IMR-90 (cell line): ENCODE measurements around the gene TGDS. TPM values are rescaled to one million over a fixed set of nuclear protein-coding genes. Genes with fewer than 3 reads are reported as not detected.

Source experiments
- ATAC-seq: fragments of 200-7000 bp; cut with Tn5 transposase; 2 replicates; pipeline ENCODE4 v1.9.1; 2020; ENCODE audit warnings: low read depth, mild to moderate bottlenecking, moderate library complexity
- BruUV-seq: library from RNA; stranded (reverse); fragments of 400-500 nt; replicated peaks from 2 replicates; lab custom pipeline; 2021; lab: Mats Ljungman, UMichigan
- CTCF ChIA-PET: fragments of 300-600 bp; formaldehyde crosslinking; extraction: SDS; loops from one replicate; lab custom pipeline; 2021; ENCODE audit warnings: antibody characterized with exemption; lab: Yijun Ruan, JAX
- POLR2A ChIA-PET: fragments of 300-600 bp; sonication (Branson Sonifier 250); formaldehyde crosslinking; loops from one replicate; lab custom pipeline; 2022; ENCODE audit warnings: antibody characterized with exemption; ENCODE audit not compliant: unreplicated experiment; lab: Charles Lee
- DNase-seq: peaks from one replicate; pipeline ENCODE4 v3.0.0; 2013
- H2AFZ ChIP-seq: replicated peaks from 2 replicates; pipeline ENCODE3; 2013; ENCODE audit warnings: low read length, mild to moderate bottlenecking; ENCODE audit not compliant: poor library complexity
- H2AK5ac ChIP-seq: 2 replicates; pipeline ENCODE4 v1.6.1; 2013; ENCODE audit warnings: low read depth, low read length, inconsistent platforms
- H2AK9ac ChIP-seq: replicated peaks from 2 replicates; pipeline ENCODE3; 2013; ENCODE audit warnings: mild to moderate bottlenecking, low read depth, low read length, moderate library complexity; ENCODE audit not compliant: poor library complexity
- H2BK120ac ChIP-seq: 2 replicates; pipeline ENCODE4 v1.6.1; 2013; ENCODE audit warnings: low read depth, low read length, inconsistent platforms
- H2BK15ac ChIP-seq: 3 replicates; pipeline ENCODE4 v1.6.1; 2013; ENCODE audit warnings: low read depth, low read length, inconsistent platforms
- H2BK20ac ChIP-seq: 2 replicates; pipeline ENCODE4 v1.6.1; 2013; ENCODE audit warnings: low read depth, mild to moderate bottlenecking, inconsistent platforms, low read length, moderate library complexity
- H2BK5ac ChIP-seq: 2 replicates; pipeline ENCODE4 v1.6.1; 2013; ENCODE audit warnings: mild to moderate bottlenecking, low read depth, low read length, inconsistent platforms; ENCODE audit not compliant: poor library complexity, severe bottlenecking
- H3K14ac ChIP-seq: replicated peaks from 2 replicates; pipeline ENCODE4 v1.6.1; 2013; ENCODE audit warnings: low read depth, low read length, inconsistent platforms
- H3K18ac ChIP-seq: 2 replicates; pipeline ENCODE4 v1.6.1; 2013; ENCODE audit warnings: low read depth, low read length, control low read depth
- H3K23ac ChIP-seq: 2 replicates; pipeline ENCODE4 v1.6.1; 2013; ENCODE audit warnings: low read depth, low read length, inconsistent platforms
- H3K27ac ChIP-seq: 2 replicates; pipeline ENCODE4 v1.5.1; 2013; ENCODE audit warnings: mild to moderate bottlenecking, control low read depth, low read length; ENCODE audit not compliant: insufficient read depth
- H3K27me3 ChIP-seq: 2 replicates; pipeline ENCODE4 v1.6.1; 2013; ENCODE audit warnings: low read length; ENCODE audit not compliant: control insufficient read depth, insufficient read depth
- H3K36me3 ChIP-seq: 2 replicates; pipeline ENCODE4 v1.6.1; 2013; ENCODE audit warnings: low read length, mixed read lengths; ENCODE audit not compliant: control insufficient read depth, insufficient read depth
- H3K4ac ChIP-seq: 2 replicates; pipeline ENCODE4 v1.6.1; 2013; ENCODE audit warnings: low read depth, low read length, inconsistent platforms
- H3K4me1 ChIP-seq: 2 replicates; pipeline ENCODE4 v1.6.1; 2013; ENCODE audit warnings: low read length, mixed read lengths; ENCODE audit not compliant: control insufficient read depth, insufficient read depth
- H3K4me2 ChIP-seq: 2 replicates; pipeline ENCODE4 v1.6.1; 2013; ENCODE audit warnings: low read depth, mild to moderate bottlenecking, control low read depth, low read length, moderate library complexity
- H3K4me3 ChIP-seq: 2 replicates; pipeline ENCODE4 v1.5.1; 2013; ENCODE audit warnings: low read depth, mild to moderate bottlenecking, control low read depth, low read length, moderate library complexity; ENCODE audit not compliant: insufficient read depth
- H3K56ac ChIP-seq: 2 replicates; pipeline ENCODE4 v1.6.1; 2013; ENCODE audit warnings: low read length, inconsistent platforms; ENCODE audit not compliant: insufficient read depth; ENCODE audit errors: extremely low read depth
- H3K79me1 ChIP-seq, 2 experiments: 2 replicates each; pipeline ENCODE4 v1.6.1; 2013; ENCODE audit warnings: low read length in 2 of 2, inconsistent platforms in 1 of 2, low read depth in 1 of 2
- H3K9ac ChIP-seq: 2 replicates; pipeline ENCODE4 v1.6.1; 2013; ENCODE audit warnings: low read depth, low read length, control low read depth
- H3K9me1 ChIP-seq: 2 replicates; pipeline ENCODE4 v1.6.1; 2013; ENCODE audit warnings: low read length, inconsistent platforms; ENCODE audit not compliant: insufficient read depth
- H3K9me3 ChIP-seq: 2 replicates; pipeline ENCODE4 v1.6.1; 2013; ENCODE audit warnings: low read length; ENCODE audit not compliant: control insufficient read depth, insufficient read depth
- H4K20me1 ChIP-seq: 2 replicates; pipeline ENCODE4 v1.6.1; 2013; ENCODE audit warnings: low read length, inconsistent platforms; ENCODE audit not compliant: insufficient read depth
- H4K5ac ChIP-seq: 2 replicates; pipeline ENCODE4 v1.6.1; 2013; ENCODE audit warnings: mild to moderate bottlenecking, low read depth, low read length, control low read depth
- H4K8ac ChIP-seq, 2 experiments: 2 replicates each; pipeline ENCODE4 v1.6.1; 2013; ENCODE audit warnings: low read depth in 2 of 2, low read length in 2 of 2, control low read depth in 1 of 2, inconsistent platforms in 1 of 2
- H4K91ac ChIP-seq: 2 replicates; pipeline ENCODE4 v1.6.1; 2013; ENCODE audit warnings: low read depth, low read length, inconsistent platforms; ENCODE audit not compliant: insufficient read depth
- BHLHE40 ChIP-seq: fragments of 150-350 bp; IDR thresholded peaks from 2 replicates; pipeline ENCODE4 v1.6.1; 2016; ENCODE audit warnings: mild to moderate bottlenecking, low read depth, low read length
- CEBPB ChIP-seq: IDR thresholded peaks from 2 replicates; pipeline ENCODE4 v1.6.1; 2012; ENCODE audit warnings: low read depth, low read length, improper control_type of control experiment
- CHD1 ChIP-seq: IDR thresholded peaks from 2 replicates; pipeline ENCODE4 v1.6.1; 2012; ENCODE audit warnings: low read depth, low read length, improper control_type of control experiment
- ELK1 ChIP-seq: fragments of 150-350 bp; IDR thresholded peaks from 2 replicates; pipeline ENCODE4 v1.6.1; 2016; ENCODE audit warnings: low read depth, mild to moderate bottlenecking, low read length, moderate library complexity, borderline replicate concordance
- FOS ChIP-seq: fragments of 150-350 bp; IDR thresholded peaks from 2 replicates; pipeline ENCODE4 v1.6.1; 2016; ENCODE audit warnings: low read depth, low read length
- MAFK ChIP-seq: IDR thresholded peaks from 2 replicates; pipeline ENCODE4 v1.6.1; 2012; ENCODE audit warnings: low read depth, low read length, improper control_type of control experiment
- MAZ ChIP-seq: IDR thresholded peaks from 2 replicates; pipeline ENCODE4 v1.6.1; 2012; ENCODE audit warnings: low read depth, mild to moderate bottlenecking, low read length, improper control_type of control experiment, moderate library complexity, borderline replicate concordance
- MXI1 ChIP-seq: IDR thresholded peaks from 2 replicates; pipeline ENCODE4 v1.6.1; 2012; ENCODE audit warnings: low read depth, mild to moderate bottlenecking, low read length, moderate library complexity, borderline replicate concordance
- NFE2L2 ChIP-seq: fragments of 150-350 bp; IDR thresholded peaks from 2 replicates; pipeline ENCODE4 v1.6.1; 2016; ENCODE audit warnings: low read depth, mild to moderate bottlenecking, low read length
- POLR2A ChIP-seq: IDR thresholded peaks from 2 replicates; pipeline ENCODE4 v1.6.1; 2012; ENCODE audit warnings: mild to moderate bottlenecking, low read depth, low read length
- RAD21 ChIP-seq: IDR thresholded peaks from 2 replicates; pipeline ENCODE4 v1.6.1; 2012; ENCODE audit warnings: low read length, improper control_type of control experiment
- SMC3 ChIP-seq: fragments of 150-350 bp; IDR thresholded peaks from 2 replicates; pipeline ENCODE4 v1.6.1; 2016; ENCODE audit warnings: low read depth, mild to moderate bottlenecking, antibody characterized with exemption, low read length, moderate library complexity
- WGBS, 2 experiments: methylation state at CpG; one replicate each; pipeline versions ENCODE4 v1.1.5 to v1.1.7; 2013; ENCODE audit warnings: missing lambda C conversion rate in 2 of 2; ENCODE audit not compliant: insufficient read length in 1 of 2; ENCODE audit errors: extremely low coverage in 2 of 2; 5-methylcytosine and 5-hydroxymethylcytosine counted together
- dilution Hi-C: fragments of 300-500 bp; cut with HindIII; formaldehyde crosslinking; loops from one replicate; pipeline ENCODE4 v1.14.3; 2018; ENCODE audit warnings: low sequenced_read_pairs; ENCODE audit not compliant: unreplicated experiment
- in situ Hi-C: fragments of 300-500 bp; cut with MboI; formaldehyde crosslinking; loops from 3 replicates; pipeline ENCODE4 v1.14.3; 2019; ENCODE audit warnings: low sequenced_read_pairs, inconsistent platforms, mixed read lengths
- intact Hi-C: fragments of 100-400 bp; cut with micrococcal nuclease; formaldehyde crosslinking; loops from 2 replicates; pipeline ENCODE4 v1.10.0; 2022
- polyA plus RNA-seq, 3 experiments: library from polyadenylated mRNA; depleted of rRNA; stranded (reverse); fragments of >200 nt; gene quantifications; 2 replicates each; pipeline ENCODE4 v1.2.3, GENCODE V29; 2012; ENCODE audit warnings: low replicate concordance in 1 of 3
- total RNA-seq: library from RNA; depleted of rRNA; stranded (reverse); fragments of >200 nt; gene quantifications from 2 replicates; pipeline ENCODE4 v1.2.3, GENCODE V29; 2012
- TF ChIP-seq, protein P1 (sequence below): conservative IDR thresholded peaks from 2 replicates; pipeline ENCODE4 v1.5.1; 2012; ENCODE audit warnings: mild to moderate bottlenecking, low read depth, low read length, improper control_type of control experiment
- TF ChIP-seq, protein P2 (sequence below): fragments of 150-350 bp; IDR thresholded peaks from 2 replicates; pipeline ENCODE4 v1.6.1; 2017; ENCODE audit warnings: mild to moderate bottlenecking, antibody characterized with exemption, low read length, low read depth

TGDS gene
- total and polyA plus RNA-seq, 2 of the 4 experiments (the other 2 are of a cell fraction): 9.6 to 15.6 TPM

GRCh38 chr13:94542917-94543316 is 53.0 kb downstream of the TGDS start:
- Histone ChIP-seq H2AK5ac (no peak overlapping the region), H2BK120ac (no peak overlapping the region), H3K27ac (no peak overlapping the region), H3K4ac (no peak overlapping the region), H3K56ac (no peak overlapping the region), H4K8ac (no peak overlapping the region), H4K5ac (no peak overlapping the region), H2BK15ac (no peak overlapping the region), H3K4me3 (no peak overlapping the region), H3K9ac (no peak overlapping the region), H3K36me3 (no peaks in the 10 kb centered on the region), H3K14ac (no peak overlapping the region), H4K91ac (no peak overlapping the region), H3K23ac (no peak overlapping the region), H3K9me1 (no peaks in the 10 kb centered on the region), H3K18ac (no peak overlapping the region), H3K27me3 (peaks cover 7% of the 10 kb centered on the region), H2AFZ (no peak overlapping the region), H4K20me1 (no peaks in the 10 kb centered on the region), H3K4me1 (no peaks in the 10 kb centered on the region), H2AK9ac (no peak overlapping the region), H3K79me1 (no peaks in the 10 kb centered on the region), H3K9me3 (no peaks in the 10 kb centered on the region), H2BK5ac (no peak overlapping the region), H2BK20ac (no peak overlapping the region), H3K4me2 (no peak overlapping the region)
- ATAC-seq: no peak
- in situ Hi-C loops (no loop called here), dilution Hi-C loops (no loop called here), intact Hi-C loops (no loop called here)
- CTCF ChIA-PET: no interaction called here
- whole genome bisulfite sequencing, 2 experiments: 86% methylated on average over 1 of the region's 6 CpGs; no CpG with 5 or more reads in 1 of the 2 experiments
- TF ChIP-seq SMC3: no peak
- no peak for TF ChIP-seq BHLHE40
- no peak for TF ChIP-seq MAFK
- TF ChIP-seq CEBPB: no peak
- TF ChIP-seq, protein P1, sequence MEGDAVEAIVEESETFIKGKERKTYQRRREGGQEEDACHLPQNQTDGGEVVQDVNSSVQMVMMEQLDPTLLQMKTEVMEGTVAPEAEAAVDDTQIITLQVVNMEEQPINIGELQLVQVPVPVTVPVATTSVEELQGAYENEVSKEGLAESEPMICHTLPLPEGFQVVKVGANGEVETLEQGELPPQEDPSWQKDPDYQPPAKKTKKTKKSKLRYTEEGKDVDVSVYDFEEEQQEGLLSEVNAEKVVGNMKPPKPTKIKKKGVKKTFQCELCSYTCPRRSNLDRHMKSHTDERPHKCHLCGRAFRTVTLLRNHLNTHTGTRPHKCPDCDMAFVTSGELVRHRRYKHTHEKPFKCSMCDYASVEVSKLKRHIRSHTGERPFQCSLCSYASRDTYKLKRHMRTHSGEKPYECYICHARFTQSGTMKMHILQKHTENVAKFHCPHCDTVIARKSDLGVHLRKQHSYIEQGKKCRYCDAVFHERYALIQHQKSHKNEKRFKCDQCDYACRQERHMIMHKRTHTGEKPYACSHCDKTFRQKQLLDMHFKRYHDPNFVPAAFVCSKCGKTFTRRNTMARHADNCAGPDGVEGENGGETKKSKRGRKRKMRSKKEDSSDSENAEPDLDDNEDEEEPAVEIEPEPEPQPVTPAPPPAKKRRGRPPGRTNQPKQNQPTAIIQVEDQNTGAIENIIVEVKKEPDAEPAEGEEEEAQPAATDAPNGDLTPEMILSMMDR: no peak
- no peak for TF ChIP-seq MXI1
- TF ChIP-seq RAD21: no peak
- no peak for TF ChIP-seq ELK1
- TF ChIP-seq NFE2L2: no peak
- TF ChIP-seq FOS: no peak
- no peak for TF ChIP-seq POLR2A
- no peak for TF ChIP-seq CHD1
- TF ChIP-seq, protein P2, sequence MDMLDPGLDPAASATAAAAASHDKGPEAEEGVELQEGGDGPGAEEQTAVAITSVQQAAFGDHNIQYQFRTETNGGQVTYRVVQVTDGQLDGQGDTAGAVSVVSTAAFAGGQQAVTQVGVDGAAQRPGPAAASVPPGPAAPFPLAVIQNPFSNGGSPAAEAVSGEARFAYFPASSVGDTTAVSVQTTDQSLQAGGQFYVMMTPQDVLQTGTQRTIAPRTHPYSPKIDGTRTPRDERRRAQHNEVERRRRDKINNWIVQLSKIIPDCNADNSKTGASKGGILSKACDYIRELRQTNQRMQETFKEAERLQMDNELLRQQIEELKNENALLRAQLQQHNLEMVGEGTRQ: no peak
- TF ChIP-seq MAZ: no peak
- DNase-seq: no peak
- POLR2A ChIA-PET: no interaction called here
- BruUV-seq: no TSS peak
